ENCODE results near the gene CCNT2. TPM values are rescaled to one million over a fixed set of nuclear protein-coding genes. Genes with fewer than 3 reads are reported as not detected.
"Not testable (repeated sequence)": the region's sequence is repeated elsewhere in the genome, so short reads cannot be mapped to it uniquely, and the experiment has no call there.

Gene CCNT2
- total and polyA plus RNA-seq, 2 experiments from 2014 or later, result 13.1 to 41.7 TPM

DNA sequence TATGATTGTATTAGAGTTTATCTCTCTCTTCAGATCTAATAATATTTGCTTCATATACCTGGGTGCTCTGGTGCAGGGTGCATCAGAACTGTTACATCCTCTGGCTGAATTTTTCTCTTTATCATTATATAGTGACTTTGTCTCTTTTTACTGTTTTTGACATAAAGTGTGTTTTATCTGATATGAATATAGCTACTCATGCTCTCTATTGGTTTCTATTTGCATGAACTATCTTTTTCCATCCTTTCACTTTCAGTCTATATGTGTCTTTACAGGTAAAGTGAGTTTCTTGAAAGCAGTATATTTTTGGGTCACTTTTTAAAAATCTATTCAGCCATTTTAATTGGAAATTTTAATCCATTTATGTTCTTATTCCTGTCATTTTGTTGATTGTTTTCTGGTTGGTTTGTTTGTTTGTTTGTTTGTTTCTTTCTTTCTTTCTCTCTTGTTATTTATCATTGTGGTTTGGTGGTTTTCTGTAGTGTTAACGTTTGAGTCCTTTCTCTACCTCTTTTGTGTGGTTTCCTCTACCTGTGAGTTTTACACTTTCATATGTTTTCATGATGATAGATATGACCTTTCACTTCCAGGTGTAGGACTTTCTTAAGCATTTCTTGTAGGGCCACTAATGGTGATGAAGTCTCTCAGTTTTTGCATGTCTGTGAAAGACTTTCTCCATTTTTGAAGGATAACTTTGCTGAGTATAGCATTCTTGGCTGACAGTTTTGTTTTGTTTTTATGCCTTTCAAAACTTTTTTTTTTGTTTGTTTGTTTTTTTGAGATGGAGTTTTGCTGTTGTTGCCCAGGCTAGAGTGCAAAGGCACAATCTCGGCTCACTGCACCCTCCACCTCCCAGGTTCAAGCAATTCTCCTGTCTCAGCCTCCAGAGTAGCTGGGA, 54.9 kb downstream of the CCNT2 start:
- Histone ChIP-seq H3K9me3 (ENCODE audit: low read depth) (no peaks in the 10 kb centered on the region), H3K4me2 (no peak overlapping the region), H3K4me1 (ENCODE audit: insufficient read depth) (no peaks in the 10 kb centered on the region), H2AFZ (no peak overlapping the region), H3K4me3 (no peak overlapping the region), H3K27me3 (no peaks in the 10 kb centered on the region), H4K20me1 (ENCODE audit: insufficient read depth, poor library complexity, severe bottlenecking) (no peaks in the 10 kb centered on the region), H3K79me2 (no peaks in the 10 kb centered on the region), H3K27ac (no peak overlapping the region), H3K36me3 (replicated peaks; ENCODE audit: insufficient read depth, low read depth) (no peaks in the 10 kb centered on the region), H3K9me2 (replicated peaks; ENCODE audit: insufficient read depth) (no peaks in the 10 kb centered on the region)
- WGBS (ENCODE audit: low lambda C conversion rate, missing lambda C conversion rate), result 89% methylated on average over 2 of the region's 2 CpGs
- DNase-seq (ENCODE audit: low spot score), result no peak
- no peak for TF ChIP-seq EZH2phosphoT487 (IDR thresholded peaks at IDR 0.05; ENCODE audit: low read depth, severe bottlenecking, unreplicated experiment)
- TF ChIP-seq EZH2 (IDR thresholded peaks at IDR 0.05; ENCODE audit: borderline replicate concordance), result no peak
- TF ChIP-seq, protein P1, sequence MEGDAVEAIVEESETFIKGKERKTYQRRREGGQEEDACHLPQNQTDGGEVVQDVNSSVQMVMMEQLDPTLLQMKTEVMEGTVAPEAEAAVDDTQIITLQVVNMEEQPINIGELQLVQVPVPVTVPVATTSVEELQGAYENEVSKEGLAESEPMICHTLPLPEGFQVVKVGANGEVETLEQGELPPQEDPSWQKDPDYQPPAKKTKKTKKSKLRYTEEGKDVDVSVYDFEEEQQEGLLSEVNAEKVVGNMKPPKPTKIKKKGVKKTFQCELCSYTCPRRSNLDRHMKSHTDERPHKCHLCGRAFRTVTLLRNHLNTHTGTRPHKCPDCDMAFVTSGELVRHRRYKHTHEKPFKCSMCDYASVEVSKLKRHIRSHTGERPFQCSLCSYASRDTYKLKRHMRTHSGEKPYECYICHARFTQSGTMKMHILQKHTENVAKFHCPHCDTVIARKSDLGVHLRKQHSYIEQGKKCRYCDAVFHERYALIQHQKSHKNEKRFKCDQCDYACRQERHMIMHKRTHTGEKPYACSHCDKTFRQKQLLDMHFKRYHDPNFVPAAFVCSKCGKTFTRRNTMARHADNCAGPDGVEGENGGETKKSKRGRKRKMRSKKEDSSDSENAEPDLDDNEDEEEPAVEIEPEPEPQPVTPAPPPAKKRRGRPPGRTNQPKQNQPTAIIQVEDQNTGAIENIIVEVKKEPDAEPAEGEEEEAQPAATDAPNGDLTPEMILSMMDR (IDR thresholded peaks at IDR 0.05; ENCODE audit: poor library complexity), result no peak

DNA sequence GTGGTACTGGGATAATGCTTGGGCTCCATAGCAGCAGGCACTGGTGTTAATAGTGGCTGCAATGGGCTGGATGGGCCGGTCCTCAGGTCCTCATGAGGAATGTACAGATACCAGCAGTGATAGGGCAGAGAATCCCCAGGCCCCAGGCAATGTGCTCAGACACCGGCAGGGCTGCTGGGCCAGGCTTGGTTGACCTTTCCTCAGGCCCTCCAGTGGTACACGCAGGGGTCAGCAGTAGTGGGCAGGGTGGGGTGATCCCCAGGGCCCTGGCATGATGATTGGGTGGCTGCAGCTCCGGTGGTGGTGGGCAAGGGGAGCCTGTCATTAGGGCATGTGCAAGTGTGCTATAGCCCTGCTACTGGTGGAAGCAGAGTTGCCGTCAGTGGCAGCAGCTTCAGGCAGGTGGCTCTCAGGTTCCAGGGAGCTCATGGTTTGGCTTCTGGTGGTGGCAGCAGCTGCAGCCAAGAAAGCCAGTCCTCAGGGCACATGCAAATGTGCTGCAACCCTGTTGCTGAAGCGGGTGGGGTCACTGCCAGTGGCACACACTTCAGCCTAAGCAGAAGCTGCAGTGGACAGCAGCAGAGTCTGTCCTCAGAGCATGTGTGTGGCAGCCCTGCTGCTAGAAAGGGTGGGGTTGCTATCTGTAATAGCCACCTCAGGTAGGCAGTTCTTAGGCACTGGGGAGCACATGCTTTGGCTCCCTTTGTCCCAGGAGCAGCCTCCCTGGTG, 56.8 kb downstream of the CCNT2 start:
- H3K9me2 ChIP-seq (replicated peaks; ENCODE audit: insufficient read depth), result no peaks in the 10 kb centered on the region
- 93% methylated on average over 6 of the region's 6 CpGs for WGBS (ENCODE audit: low lambda C conversion rate, missing lambda C conversion rate)

DNA sequence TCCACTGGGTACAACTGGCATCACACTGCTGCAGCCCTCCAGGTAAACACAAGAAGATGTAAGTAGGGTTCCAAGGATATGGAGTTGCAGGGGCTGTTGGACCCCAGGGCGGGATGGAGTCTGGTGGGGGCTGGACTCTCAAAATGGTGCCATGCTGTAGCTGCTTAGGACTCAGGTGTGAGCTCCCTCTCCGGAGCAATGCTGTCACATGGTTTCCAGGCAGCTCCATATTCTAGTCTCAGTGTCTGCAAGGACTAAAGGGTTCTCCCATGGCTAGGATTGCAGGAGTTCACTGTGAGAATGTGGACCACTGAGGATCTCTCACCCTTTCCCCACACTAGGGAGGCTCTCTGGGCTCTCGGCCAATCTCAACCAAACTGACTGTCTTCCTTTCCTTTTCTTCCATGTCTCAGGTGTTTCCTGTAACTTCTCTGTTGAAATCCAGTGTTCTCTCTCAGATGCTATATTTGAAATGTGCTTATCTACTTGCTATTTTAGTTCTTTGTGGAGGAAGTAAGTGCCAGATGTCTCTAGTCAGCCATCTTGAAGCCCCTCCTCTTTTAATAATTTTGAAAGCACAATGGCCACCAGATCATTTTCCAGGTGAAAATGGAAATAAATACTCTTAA, 57.6 kb downstream of the CCNT2 start:
- no peaks in the 10 kb centered on the region for H3K4me1 ChIP-seq (ENCODE audit: insufficient read depth)
- no peaks in the 10 kb centered on the region for H3K9me3 ChIP-seq (ENCODE audit: low read depth)
- TF ChIP-seq, protein P1 (IDR thresholded peaks at IDR 0.05; ENCODE audit: poor library complexity), result no peak
- TF ChIP-seq EZH2phosphoT487 (IDR thresholded peaks at IDR 0.05; ENCODE audit: low read depth, severe bottlenecking, unreplicated experiment), result no peak
- TF ChIP-seq EZH2 (IDR thresholded peaks at IDR 0.05; ENCODE audit: borderline replicate concordance), result no peak
- no peak overlapping the region for H2AFZ ChIP-seq
- no peak overlapping the region for H3K4me2 ChIP-seq
- H3K27me3 ChIP-seq, result no peaks in the 10 kb centered on the region
- no peak for DNase-seq (ENCODE audit: low spot score)
- H3K36me3 ChIP-seq (replicated peaks; ENCODE audit: insufficient read depth, low read depth), result no peaks in the 10 kb centered on the region
- H3K27ac ChIP-seq, result no peak overlapping the region
- H4K20me1 ChIP-seq (ENCODE audit: insufficient read depth, poor library complexity, severe bottlenecking), result no peaks in the 10 kb centered on the region
- H3K9me2 ChIP-seq (replicated peaks; ENCODE audit: insufficient read depth), result no peaks in the 10 kb centered on the region
- 93% methylated on average over 3 of the region's 3 CpGs for WGBS (ENCODE audit: low lambda C conversion rate, missing lambda C conversion rate)
- H3K79me2 ChIP-seq, result no peaks in the 10 kb centered on the region
- no peak overlapping the region for H3K4me3 ChIP-seq

More for the DNA sequence above, 56.8 kb downstream of the CCNT2 start:
- TF ChIP-seq EZH2phosphoT487 (IDR thresholded peaks at IDR 0.05; ENCODE audit: low read depth, severe bottlenecking, unreplicated experiment) (no peak), EZH2 (IDR thresholded peaks at IDR 0.05; ENCODE audit: borderline replicate concordance) (no peak)
- TF ChIP-seq, protein P1 (IDR thresholded peaks at IDR 0.05; ENCODE audit: poor library complexity), result no peak
- Histone ChIP-seq H4K20me1 (ENCODE audit: insufficient read depth, poor library complexity, severe bottlenecking) (no peaks in the 10 kb centered on the region), H3K9me3 (ENCODE audit: low read depth) (no peaks in the 10 kb centered on the region), H3K4me3 (no peak overlapping the region), H3K4me2 (no peak overlapping the region), H3K27me3 (no peaks in the 10 kb centered on the region), H3K36me3 (replicated peaks; ENCODE audit: insufficient read depth, low read depth) (no peaks in the 10 kb centered on the region), H3K4me1 (ENCODE audit: insufficient read depth) (no peaks in the 10 kb centered on the region), H3K27ac (no peak overlapping the region), H3K79me2 (no peaks in the 10 kb centered on the region), H2AFZ (no peak overlapping the region)
- DNase-seq (ENCODE audit: low spot score), result no peak

DNA sequence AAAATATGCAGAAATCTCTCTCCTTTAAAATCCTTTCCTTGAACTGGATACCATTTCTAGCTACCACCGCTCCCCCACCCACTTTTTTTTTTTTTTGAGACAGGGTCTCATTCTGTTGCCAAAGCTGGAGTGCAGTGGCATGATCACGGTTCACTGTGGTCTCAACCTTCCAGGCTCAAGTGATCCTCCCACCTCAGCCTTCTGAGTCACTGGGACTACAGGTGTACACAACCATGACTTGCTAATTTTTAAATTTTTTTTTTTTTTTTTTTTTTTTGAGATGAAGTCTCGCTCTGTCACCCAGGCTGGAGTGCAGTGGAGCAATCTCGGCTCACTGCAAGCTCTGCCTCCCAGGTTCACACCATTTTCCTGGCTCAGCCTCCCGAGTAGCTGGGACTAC, 58.5 kb downstream of the CCNT2 start:
- H2AFZ ChIP-seq; H3K27ac ChIP-seq; H3K4me3 ChIP-seq; H3K79me2 ChIP-seq; H3K9me3 ChIP-seq (ENCODE audit: low read depth); H3K36me3 ChIP-seq (replicated peaks; ENCODE audit: insufficient read depth, low read depth); H4K20me1 ChIP-seq (ENCODE audit: insufficient read depth, poor library complexity, severe bottlenecking); DNase-seq (ENCODE audit: low spot score); H3K9me2 ChIP-seq (replicated peaks; ENCODE audit: insufficient read depth); H3K27me3 ChIP-seq; H3K4me1 ChIP-seq (ENCODE audit: insufficient read depth); H3K4me2 ChIP-seq: not testable (repeated sequence)
- 84% methylated on average over 4 of the region's 5 CpGs for WGBS (ENCODE audit: low lambda C conversion rate, missing lambda C conversion rate)

All from hepatocyte (in vitro differentiated cells).